ENCODE results near the gene OLFML2B. TPM values are rescaled to one million over a fixed set of nuclear protein-coding genes. Genes with fewer than 3 reads are reported as not detected.

Gene OLFML2B
- total and polyA plus RNA-seq, 2 of the 13 experiments (the other 11 are each of a cell fraction or from before 2014, with no cell fraction given) = not detected

- DNase-seq (ENCODE audit: low spot score) (no peak), FAIRE-seq (no peak), ATAC-seq (no peak)
- BruUV-seq (replicated peaks) = no TSS peak
- ChIA-PET CTCF (ENCODE audit: low intra/inter-chr PET ratio, low total read pairs) (no interaction called here), POLR2A (no interaction called here)
- in situ Hi-C loops (cut with HindIII; ENCODE audit: extremely low pct_ligation_motif_present, low pct_unique_long_range_greater_than_20kb) = no loop called here
- H3K27ac ChIP-seq (ENCODE audit: extremely low read length, insufficient read depth, low read length) = no peak overlapping the region
- no peaks in the 10 kb centered on the region for H3K79me2 ChIP-seq (ENCODE audit: insufficient read depth, low read length)
- H3K27me3 ChIP-seq (ENCODE audit: control insufficient read depth in 1 of 2, insufficient read depth in 2 of 2, low read length in 2 of 2) = peaks cover 6 to 37% of the 10 kb centered on the region in 2 experiments; a peak in 4 of 5 replicates
- intact Hi-C loops (cut with micrococcal nuclease; ENCODE audit: unreplicated experiment) = no loop called here
- no peaks in the 10 kb centered on the region for H3K9me3 ChIP-seq (ENCODE audit: low read length)
- H3K9ac ChIP-seq (ENCODE audit: insufficient read depth, low read depth, low read length) = no peak overlapping the region
- H3K4me3 ChIP-seq (replicated peaks in 1 of 3; ENCODE audit: insufficient read depth in 1 of 3, low read depth in 2 of 3, low read length in 3 of 3) = no peak overlapping the region
- H3K36me3 ChIP-seq (replicated peaks in 1 of 2; ENCODE audit: control insufficient read depth in 1 of 2, insufficient read depth in 2 of 2, low read length in 2 of 2) = no peaks in the 10 kb centered on the region
- TF ChIP-seq ZNF503 (CRISPR knock-in tag; IDR thresholded peaks at IDR 0.05) = no peak
- no peaks in the 10 kb centered on the region for H4K20me1 ChIP-seq (ENCODE audit: insufficient read depth, low read length)
- no peaks in the 10 kb centered on the region for H3K4me1 ChIP-seq (ENCODE audit: insufficient read depth, low read length)
- 25% methylated on average over 6 of the region's 6 CpGs for WGBS (ENCODE audit: low lambda C conversion rate)
- H3K4me2 ChIP-seq (ENCODE audit: low read depth, low read length) = no peak overlapping the region
- H2AFZ ChIP-seq (ENCODE audit: low read length) = no peak overlapping the region
Measured at GRCh38 chr1:162006081-162006480, 17.6 kb downstream of the OLFML2B start.

- POLR2A ChIA-PET = no interaction called here
- BruUV-seq (replicated peaks) = no TSS peak
- WGBS (ENCODE audit: low lambda C conversion rate) = 6% methylated on average over 3 of the region's 3 CpGs
Measured at GRCh38 chr1:162004441-162004950, 19.2 kb downstream of the OLFML2B start.

More at GRCh38 chr1:162004441-162004950, 19.2 kb downstream of the OLFML2B start:
- H3K9ac ChIP-seq (ENCODE audit: insufficient read depth, low read depth, low read length) = no peak overlapping the region
- no peak overlapping the region for H3K27ac ChIP-seq (ENCODE audit: extremely low read length, insufficient read depth, low read length)
- no peak for TF ChIP-seq ZNF180 (CRISPR knock-in tag; IDR thresholded peaks at IDR 0.05; ENCODE audit: borderline replicate concordance, low read depth)
- TF ChIP-seq RFX1 (IDR thresholded peaks at IDR 0.05) = no peak
- TF ChIP-seq ATF2 (CRISPR knock-in tag; IDR thresholded peaks at IDR 0.05) = no peak
- no peak for TF ChIP-seq STAG1 (CRISPR knock-in tag; IDR thresholded peaks at IDR 0.05)
- no peak for TF ChIP-seq TAF1 (CRISPR knock-in tag; IDR thresholded peaks at IDR 0.05)
- no peak for TF ChIP-seq ZNF337 (CRISPR knock-in tag; IDR thresholded peaks at IDR 0.05; ENCODE audit: borderline replicate concordance, low read depth)
- no peak for TF ChIP-seq ZNF567 (CRISPR knock-in tag; IDR thresholded peaks at IDR 0.05; ENCODE audit: borderline replicate concordance)
- no peak for TF ChIP-seq ETV6 (CRISPR knock-in tag; conservative IDR thresholded peaks at IDR 0.05)
- TF ChIP-seq CREB1 (IDR thresholded peaks at IDR 0.05) = no peak
- no peak for TF ChIP-seq CREB1 (CRISPR knock-in tag; IDR thresholded peaks at IDR 0.05)
- TF ChIP-seq CREBL2 (CRISPR knock-in tag; IDR thresholded peaks at IDR 0.05; ENCODE audit: borderline replicate concordance) = no peak
- no peak for TF ChIP-seq ZNF329 (CRISPR knock-in tag; IDR thresholded peaks at IDR 0.05; ENCODE audit: low read depth)
- TF ChIP-seq PHF5A (CRISPR knock-in tag; IDR thresholded peaks at IDR 0.05; ENCODE audit: low read depth, unreplicated experiment) = no peak
- no peak for TF ChIP-seq ZFP62 (CRISPR knock-in tag; IDR thresholded peaks at IDR 0.05)
- no peak for TF ChIP-seq SSRP1 (CRISPR knock-in tag; IDR thresholded peaks at IDR 0.05)
- no peak for DNase-seq (ENCODE audit: low spot score)
- H2AFZ ChIP-seq (ENCODE audit: low read length) = no peak overlapping the region
- no peaks in the 10 kb centered on the region for H4K20me1 ChIP-seq (ENCODE audit: insufficient read depth, low read length)
- no peaks in the 10 kb centered on the region for H3K36me3 ChIP-seq (replicated peaks in 1 of 2; ENCODE audit: control insufficient read depth in 1 of 2, insufficient read depth in 2 of 2, low read length in 2 of 2)
- H3K4me2 ChIP-seq (ENCODE audit: low read depth, low read length) = no peak overlapping the region
- in situ Hi-C loops (cut with HindIII; ENCODE audit: extremely low pct_ligation_motif_present, low pct_unique_long_range_greater_than_20kb) (no loop called here), intact Hi-C loops (cut with micrococcal nuclease; ENCODE audit: unreplicated experiment) (no loop called here)
- H3K4me1 ChIP-seq (ENCODE audit: insufficient read depth, low read length) = no peaks in the 10 kb centered on the region
- no peak for FAIRE-seq
- H3K9me3 ChIP-seq (ENCODE audit: low read length) = no peaks in the 10 kb centered on the region
- no peak for ATAC-seq
- no peak overlapping the region for H3K4me3 ChIP-seq (replicated peaks in 1 of 3; ENCODE audit: insufficient read depth in 1 of 3, low read depth in 2 of 3, low read length in 3 of 3)
- CTCF ChIA-PET (ENCODE audit: low intra/inter-chr PET ratio, low total read pairs) = no interaction called here
- H3K79me2 ChIP-seq (ENCODE audit: insufficient read depth, low read length) = no peaks in the 10 kb centered on the region
- H3K27me3 ChIP-seq (ENCODE audit: control insufficient read depth in 1 of 2, insufficient read depth in 2 of 2, low read length in 2 of 2) = peaks cover 6 to 40% of the 10 kb centered on the region in 2 experiments; a peak in 4 of 5 replicates
